IgD-negative memory B cell (primary cell): ENCODE results near the gene TBX1. TPM values are rescaled to one million over a fixed set of nuclear protein-coding genes. Genes with fewer than 3 reads are reported as not detected.

ENCODE experiments used
- H3K27ac Mint-ChIP-seq, 3 donors: one replicate each; pipeline ENCODE4 v1.8.0; 2020 to 2022; ENCODE audit warnings: mild to moderate bottlenecking in 3 of 3, mixed read lengths in 3 of 3, moderate library complexity in 1 of 3
- H3K27me3 Mint-ChIP-seq: one replicate; pipeline ENCODE4 v1.8.0; 2021; ENCODE audit warnings: mixed read lengths
- H3K36me3 Mint-ChIP-seq: one replicate; pipeline ENCODE4 v1.8.0; 2020; ENCODE audit warnings: mild to moderate bottlenecking, mixed read lengths
- H3K4me1 Mint-ChIP-seq, 3 donors: one replicate each; pipeline ENCODE4 v1.8.0; 2020 to 2022; ENCODE audit warnings: mixed read lengths in 3 of 3, mild to moderate bottlenecking in 1 of 3
- H3K4me3 Mint-ChIP-seq, 4 donors: one replicate each; pipeline ENCODE4 v1.8.0; 2020 to 2022; ENCODE audit warnings: mild to moderate bottlenecking in 4 of 4, mixed read lengths in 4 of 4, moderate library complexity in 3 of 4
- H3K9me3 Mint-ChIP-seq, 3 donors: one replicate each; pipeline ENCODE4 v1.8.0; 2020 to 2021; ENCODE audit warnings: mixed read lengths in 3 of 3, mild to moderate bottlenecking in 1 of 3
- polyA plus RNA-seq: library from polyadenylated mRNA; unstranded; fragments of 300-500 nt; fragmentation: Illumina TruSeq; gene quantifications from one replicate; pipeline ENCODE4 v1.2.3, GENCODE V29; 2021

TBX1 gene
- polyA plus RNA-seq, 1 donor from 2014 or later, result not detected

GRCh38 chr22:19806213-19807160 lies 45.9 kb downstream of the TBX1 start:
- Mint-ChIP-seq H3K4me3 (no peak overlapping the region), H3K27me3 (no peaks in the 10 kb centered on the region), H3K4me1 (no peaks in the 10 kb centered on the region), H3K27ac (no peak overlapping the region), H3K9me3 (no peaks in the 10 kb centered on the region), H3K36me3 (peaks cover 4% of the 10 kb centered on the region)

- Mint-ChIP-seq H3K9me3 (no peaks in the 10 kb centered on the region), H3K4me1 (no peaks in the 10 kb centered on the region), H3K36me3 (no peaks in the 10 kb centered on the region), H3K4me3 (no peak overlapping the region), H3K27ac (no peak overlapping the region), H3K27me3 (no peaks in the 10 kb centered on the region)
Observed at GRCh38 chr22:19807161-19807913, 46.8 kb downstream of the TBX1 start.

GRCh38 chr22:19807914-19808872 lies 47.6 kb downstream of the TBX1 start:
- Mint-ChIP-seq H3K4me1 (no peaks in the 10 kb centered on the region), H3K9me3 (no peaks in the 10 kb centered on the region), H3K4me3 (no peak overlapping the region), H3K27ac (no peak overlapping the region), H3K27me3 (no peaks in the 10 kb centered on the region), H3K36me3 (no peaks in the 10 kb centered on the region)

- Mint-ChIP-seq H3K9me3 (no peaks in the 10 kb centered on the region), H3K27ac (no peak overlapping the region), H3K4me3 (no peak overlapping the region), H3K4me1 (no peaks in the 10 kb centered on the region), H3K36me3 (no peaks in the 10 kb centered on the region), H3K27me3 (no peaks in the 10 kb centered on the region)
Observed at GRCh38 chr22:19808873-19809478, 48.4 kb downstream of the TBX1 start.

GRCh38 chr22:19809741-19810140 lies 49.2 kb downstream of the TBX1 start:
- H3K9me3 Mint-ChIP-seq, result no peaks in the 10 kb centered on the region
- H3K27me3 Mint-ChIP-seq, result no peaks in the 10 kb centered on the region

GRCh38 chr22:19810381-19811201 lies 50.0 kb downstream of the TBX1 start:
- Mint-ChIP-seq H3K27ac (no peak overlapping the region), H3K36me3 (no peaks in the 10 kb centered on the region), H3K4me3 (no peak overlapping the region), H3K4me1 (no peaks in the 10 kb centered on the region), H3K9me3 (no peaks in the 10 kb centered on the region), H3K27me3 (no peaks in the 10 kb centered on the region)

More at GRCh38 chr22:19809741-19810140, 49.2 kb downstream of the TBX1 start:
- H3K36me3 Mint-ChIP-seq, result no peaks in the 10 kb centered on the region
- no peak overlapping the region for H3K4me3 Mint-ChIP-seq
- H3K4me1 Mint-ChIP-seq, result no peaks in the 10 kb centered on the region
- no peak overlapping the region for H3K27ac Mint-ChIP-seq

- no peak overlapping the region for H3K4me3 Mint-ChIP-seq
- H3K27ac Mint-ChIP-seq, result no peak overlapping the region
- no peaks in the 10 kb centered on the region for H3K27me3 Mint-ChIP-seq
- peaks cover 2% of the 10 kb centered on the region for H3K36me3 Mint-ChIP-seq
- no peaks in the 10 kb centered on the region for H3K9me3 Mint-ChIP-seq
- H3K4me1 Mint-ChIP-seq, result no peaks in the 10 kb centered on the region
Observed at GRCh38 chr22:19811211-19811621, 50.6 kb downstream of the TBX1 start.

GRCh38 chr22:19811811-19812771 lies 51.5 kb downstream of the TBX1 start:
- Mint-ChIP-seq H3K36me3 (peaks cover 2% of the 10 kb centered on the region), H3K4me1 (no peaks in the 10 kb centered on the region), H3K4me3 (no peak overlapping the region), H3K27ac (no peak overlapping the region), H3K9me3 (no peaks in the 10 kb centered on the region), H3K27me3 (no peaks in the 10 kb centered on the region)

- H3K27me3 Mint-ChIP-seq, result no peaks in the 10 kb centered on the region
- no peaks in the 10 kb centered on the region for H3K4me1 Mint-ChIP-seq
- H3K27ac Mint-ChIP-seq, result no peak overlapping the region
- no peaks in the 10 kb centered on the region for H3K9me3 Mint-ChIP-seq
- peaks cover 2% of the 10 kb centered on the region for H3K36me3 Mint-ChIP-seq
- no peak overlapping the region for H3K4me3 Mint-ChIP-seq
Observed at GRCh38 chr22:19812910-19813309, 52.3 kb downstream of the TBX1 start.

- H3K9me3 Mint-ChIP-seq, result no peaks in the 10 kb centered on the region
- H3K4me1 Mint-ChIP-seq, result no peaks in the 10 kb centered on the region
- no peak overlapping the region for H3K4me3 Mint-ChIP-seq
- H3K27me3 Mint-ChIP-seq, result no peaks in the 10 kb centered on the region
- H3K27ac Mint-ChIP-seq, result no peak overlapping the region
- H3K36me3 Mint-ChIP-seq, result peaks cover 2% of the 10 kb centered on the region
Observed at GRCh38 chr22:19814428-19814827, 53.9 kb downstream of the TBX1 start.

GRCh38 chr22:19815093-19815822 lies 54.7 kb downstream of the TBX1 start:
- Mint-ChIP-seq H3K4me1 (no peaks in the 10 kb centered on the region), H3K27ac (no peak overlapping the region)

GRCh38 chr22:19815823-19816290 lies 55.3 kb downstream of the TBX1 start:
- Mint-ChIP-seq H3K27ac (no peak overlapping the region), H3K4me3 (no peak overlapping the region), H3K4me1 (no peaks in the 10 kb centered on the region), H3K9me3 (no peaks in the 10 kb centered on the region), H3K27me3 (no peaks in the 10 kb centered on the region), H3K36me3 (peaks cover 2% of the 10 kb centered on the region)

More at GRCh38 chr22:19815093-19815822, 54.7 kb downstream of the TBX1 start:
- Mint-ChIP-seq H3K36me3 (peaks cover 2% of the 10 kb centered on the region), H3K9me3 (no peaks in the 10 kb centered on the region), H3K4me3 (no peak overlapping the region), H3K27me3 (no peaks in the 10 kb centered on the region)
